PC-3 (cell line): ENCODE results near the gene SNX27.

Experiments
- CTCF ChIP-seq: fragments of 300-600 bp; sonication (generic); conservative IDR thresholded peaks from 2 replicates; pipeline ENCODE4 v1.5.1; 2017; ENCODE audit warnings: antibody characterized with exemption, low read depth, mild to moderate bottlenecking, low read length
- EZH2 ChIP-seq: fragments of 300-600 bp; sonication (generic); IDR thresholded peaks from one replicate; pipeline ENCODE4 v1.6.1; 2017; ENCODE audit warnings: antibody characterized with exemption, mild to moderate bottlenecking, low read length; ENCODE audit not compliant: unreplicated experiment
- EZH2phosphoT487 ChIP-seq: fragments of 300-600 bp; sonication (generic); IDR thresholded peaks from 2 replicates; pipeline ENCODE4 v1.6.1; 2018; ENCODE audit warnings: mild to moderate bottlenecking, antibody characterized with exemption, low read length, borderline replicate concordance

- TF ChIP-seq CTCF (no peak), EZH2 (no peak), EZH2phosphoT487 (no peak)
Measured at GRCh38 chr1:151707541-151708065, 95.8 kb downstream of the SNX27 start.
